ENCODE results near the gene DGKI. TPM values are rescaled to one million over a fixed set of nuclear protein-coding genes. Genes with fewer than 3 reads are reported as not detected.

The DGKI gene
- total and polyA plus RNA-seq, 4 donors, result 1.1 to 11.3 (median 5.2) TPM

GRCh38 chr7:137684316-137684715, 162.5 kb downstream of the DGKI start:
- H3K4me1 ChIP-seq (ENCODE audit: control insufficient read depth in 1 of 2, insufficient read depth in 2 of 2, low read length in 2 of 2), result peaks cover 5% of the 10 kb centered on the region in 2 donors
- H3K36me3 ChIP-seq (ENCODE audit: control insufficient read depth in 1 of 2, insufficient read depth in 2 of 2, low read length in 1 of 2), result peaks cover 0 to 2% of the 10 kb centered on the region in 2 donors
- 90 to 92% methylated on average over 7 of the region's 7 CpGs for WGBS, 2 donors
- H3K9me3 ChIP-seq (ENCODE audit: control insufficient read depth, low read length), result peaks cover 2% of the 10 kb centered on the region
- intact Hi-C loops (cut with DNase I), result no loop called here
- DNase-seq, result no peak
- no peak for ATAC-seq (ENCODE audit: low FRiP score)
- H3K27ac ChIP-seq (ENCODE audit: low read depth in 1 of 2, low read length in 2 of 2), result no peak overlapping the region
- no peaks in the 10 kb centered on the region for H3K27me3 ChIP-seq (ENCODE audit: control insufficient read depth in 1 of 2, insufficient read depth in 2 of 2, low read length in 1 of 2)
- H3K4me3 ChIP-seq (ENCODE audit: low read length in 2 of 2), result no peak overlapping the region

DNA sequence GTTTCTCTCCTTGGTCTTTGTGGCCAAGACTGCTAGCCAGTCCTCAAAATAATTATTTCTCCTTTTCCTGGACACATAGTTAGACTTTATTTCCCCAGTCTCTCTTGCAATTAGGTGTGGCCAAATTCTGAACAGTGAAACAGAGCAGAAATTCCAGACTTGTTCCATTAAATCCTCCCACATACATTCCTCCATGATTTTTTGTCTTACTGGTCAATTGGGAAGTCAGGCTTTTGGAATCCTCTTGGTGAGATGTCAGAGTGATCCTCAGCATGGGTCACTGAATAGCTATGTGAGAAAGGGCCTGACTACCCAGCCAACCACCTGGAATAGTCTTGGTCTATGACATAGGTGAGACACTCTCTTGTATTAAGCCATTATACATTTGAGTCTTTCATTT, 164.2 kb downstream of the DGKI start:
- Histone ChIP-seq H3K27ac (ENCODE audit: low read depth in 1 of 2, low read length in 2 of 2) (no peak overlapping the region), H3K9me3 (ENCODE audit: control insufficient read depth, low read length) (peaks cover 2% of the 10 kb centered on the region), H3K36me3 (ENCODE audit: control insufficient read depth in 1 of 2, insufficient read depth in 2 of 2, low read length in 1 of 2) (peaks cover 0 to 2% of the 10 kb centered on the region in 2 donors), H3K27me3 (ENCODE audit: control insufficient read depth in 1 of 2, insufficient read depth in 2 of 2, low read length in 1 of 2) (no peaks in the 10 kb centered on the region), H3K4me1 (ENCODE audit: control insufficient read depth in 1 of 2, insufficient read depth in 2 of 2, low read length in 2 of 2) (peaks cover 0 to 4% of the 10 kb centered on the region in 2 donors), H3K4me3 (ENCODE audit: low read length in 2 of 2) (no peak overlapping the region)
- intact Hi-C loops (cut with DNase I), result no loop called here
- no peak for ATAC-seq (ENCODE audit: low FRiP score)
- DNase-seq, result no peak

DNA sequence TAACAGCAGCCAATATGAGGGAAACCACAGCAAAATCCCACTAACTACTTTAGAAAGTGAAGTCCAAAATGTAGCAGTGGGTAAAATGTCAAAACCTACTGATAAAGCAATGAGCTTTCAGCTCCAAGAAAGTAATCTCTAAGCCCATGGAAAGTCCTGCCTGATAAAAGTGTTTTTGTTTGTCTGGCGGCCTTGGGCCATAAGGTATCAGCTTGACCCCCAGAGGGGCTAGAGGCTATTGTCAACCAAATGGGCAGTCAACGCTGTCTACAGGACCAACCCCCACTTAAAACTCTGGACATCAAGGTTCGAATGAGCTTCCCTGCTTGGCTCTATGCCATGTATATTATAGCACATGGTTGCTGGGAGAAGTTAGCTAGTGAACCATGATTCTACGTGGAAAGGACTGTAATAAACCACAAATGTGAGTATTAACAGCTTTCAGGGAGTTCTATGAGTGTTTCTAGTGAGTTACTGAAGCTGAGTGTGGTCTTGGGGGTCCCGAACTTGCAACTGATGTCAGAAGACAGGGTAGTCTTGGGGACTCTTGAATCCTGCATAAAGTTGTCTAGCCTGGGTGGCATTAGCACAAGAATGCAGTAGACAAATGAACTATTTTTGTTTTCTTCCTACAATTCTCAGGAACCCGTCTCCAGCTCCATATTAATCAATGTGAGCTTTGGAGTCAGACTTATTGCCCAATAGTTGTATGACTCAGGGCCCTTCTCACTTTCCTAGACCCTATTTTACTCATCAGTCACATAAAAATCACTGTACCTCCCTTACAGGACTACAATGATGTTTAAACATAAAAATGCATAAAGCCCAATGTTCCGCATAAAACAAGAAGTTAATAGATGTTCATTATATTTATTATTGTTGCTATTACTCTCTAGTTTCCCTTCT, 164.9 kb downstream of the DGKI start:
- Histone ChIP-seq H3K27ac (ENCODE audit: low read depth in 1 of 2, low read length in 2 of 2) (no peak overlapping the region), H3K9me3 (ENCODE audit: control insufficient read depth, low read length) (peaks cover 2% of the 10 kb centered on the region), H3K4me1 (ENCODE audit: control insufficient read depth in 1 of 2, insufficient read depth in 2 of 2, low read length in 2 of 2) (peaks cover 0 to 4% of the 10 kb centered on the region in 2 donors), H3K4me3 (ENCODE audit: low read length in 2 of 2) (no peak overlapping the region), H3K36me3 (ENCODE audit: control insufficient read depth in 1 of 2, insufficient read depth in 2 of 2, low read length in 1 of 2) (peaks cover 0 to 2% of the 10 kb centered on the region in 2 donors), H3K27me3 (ENCODE audit: control insufficient read depth in 1 of 2, insufficient read depth in 2 of 2, low read length in 1 of 2) (no peaks in the 10 kb centered on the region)
- ATAC-seq (ENCODE audit: low FRiP score), result peak; percentile 84
- intact Hi-C loops (cut with DNase I), result no loop called here
- WGBS, 2 donors, result 78 to 80% methylated on average over 7 of the region's 7 CpGs
- no peak for DNase-seq

DNA sequence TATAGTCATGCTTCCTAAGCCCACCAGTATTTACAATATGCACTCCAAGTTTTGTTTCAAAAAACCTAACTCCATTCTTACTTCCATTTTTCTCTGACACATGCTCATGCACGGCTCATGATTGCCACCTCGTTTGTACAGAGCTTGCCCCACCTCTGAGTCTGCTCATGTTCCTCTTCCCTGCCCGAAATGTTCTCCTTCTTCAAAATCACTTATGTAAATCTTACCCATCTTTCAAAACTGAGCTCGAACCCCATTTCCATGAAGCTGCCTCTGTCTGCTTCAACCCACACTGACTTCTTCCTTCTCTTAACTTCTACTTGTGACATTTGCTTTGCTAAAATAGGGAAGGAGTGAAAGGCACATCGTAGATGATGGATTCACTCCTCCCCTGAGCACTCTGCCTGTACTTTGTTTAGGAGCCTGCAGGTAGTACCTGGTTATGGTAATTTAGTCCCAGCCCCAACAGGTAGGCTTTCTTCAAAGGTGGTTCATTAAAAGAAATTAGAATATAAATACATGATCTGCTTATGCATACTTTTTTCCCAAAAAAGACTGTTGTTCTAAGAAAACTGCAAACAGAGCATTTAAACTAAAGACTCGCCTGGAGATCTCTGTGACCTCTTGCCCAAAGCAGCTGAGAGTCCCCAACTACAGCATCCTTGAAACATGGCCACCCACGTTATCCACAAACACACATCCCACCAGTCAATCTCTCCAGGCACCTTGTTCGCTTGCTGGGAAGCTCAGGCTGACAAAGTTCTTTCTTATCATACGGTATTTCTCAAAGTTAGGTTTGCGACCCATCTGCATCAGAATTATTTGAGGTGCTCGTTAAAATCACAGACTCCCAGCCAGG, 172.0 kb downstream of the DGKI start:
- Histone ChIP-seq H3K27ac (ENCODE audit: low read depth in 1 of 2, low read length in 2 of 2) (no peak overlapping the region), H3K4me1 (ENCODE audit: control insufficient read depth in 1 of 2, insufficient read depth in 2 of 2, low read length in 2 of 2) (no peaks in the 10 kb centered on the region), H3K36me3 (ENCODE audit: control insufficient read depth in 1 of 2, insufficient read depth in 2 of 2, low read length in 1 of 2) (no peaks in the 10 kb centered on the region), H3K9me3 (ENCODE audit: control insufficient read depth, low read length) (no peaks in the 10 kb centered on the region), H3K27me3 (ENCODE audit: control insufficient read depth in 1 of 2, insufficient read depth in 2 of 2, low read length in 1 of 2) (no peaks in the 10 kb centered on the region), H3K4me3 (ENCODE audit: low read length in 2 of 2) (no peak overlapping the region)
- intact Hi-C loops (cut with DNase I), result no loop called here
- 87 to 90% methylated on average over 11 of the region's 11 CpGs for WGBS, 2 donors
- ATAC-seq (ENCODE audit: low FRiP score), result no peak
- no peak for DNase-seq

DNA sequence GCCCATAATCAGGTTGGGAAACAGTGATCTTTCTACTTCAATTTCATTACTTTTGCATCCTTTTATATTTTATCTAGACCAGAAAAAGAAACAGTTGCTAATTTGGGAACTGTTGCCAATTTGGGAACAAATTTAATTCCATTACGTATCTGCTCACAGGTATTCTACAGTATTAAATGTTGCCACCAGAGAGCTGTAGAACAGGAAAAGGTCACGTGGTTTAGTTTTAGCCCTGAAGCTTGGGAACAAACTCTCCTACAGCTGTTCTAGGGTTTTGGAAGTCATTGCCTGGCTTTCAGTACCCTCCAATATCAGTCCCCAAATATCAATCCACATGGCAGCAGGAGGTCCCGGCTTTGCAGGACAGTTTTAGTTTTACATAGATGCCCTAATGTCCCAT, 172.7 kb downstream of the DGKI start:
- Histone ChIP-seq H3K9me3 (ENCODE audit: control insufficient read depth, low read length) (no peaks in the 10 kb centered on the region), H3K4me1 (ENCODE audit: control insufficient read depth in 1 of 2, insufficient read depth in 2 of 2, low read length in 2 of 2) (no peaks in the 10 kb centered on the region), H3K36me3 (ENCODE audit: control insufficient read depth in 1 of 2, insufficient read depth in 2 of 2, low read length in 1 of 2) (no peaks in the 10 kb centered on the region), H3K27me3 (ENCODE audit: control insufficient read depth in 1 of 2, insufficient read depth in 2 of 2, low read length in 1 of 2) (no peaks in the 10 kb centered on the region), H3K4me3 (ENCODE audit: low read length in 2 of 2) (no peak overlapping the region), H3K27ac (ENCODE audit: low read depth in 1 of 2, low read length in 2 of 2) (no peak overlapping the region)
- 79 to 82% methylated on average over 3 of the region's 3 CpGs for WGBS, 2 donors
- intact Hi-C loops (cut with DNase I), result no loop called here
- DNase-seq (no peak), ATAC-seq (ENCODE audit: low FRiP score) (no peak)

- no peak overlapping the region for H3K4me3 ChIP-seq (ENCODE audit: low read length in 2 of 2)
- intact Hi-C loops (cut with DNase I), result no loop called here
- ATAC-seq (ENCODE audit: low FRiP score), result no peak
- no peaks in the 10 kb centered on the region for H3K27me3 ChIP-seq (ENCODE audit: control insufficient read depth in 1 of 2, insufficient read depth in 2 of 2, low read length in 1 of 2)
- no peaks in the 10 kb centered on the region for H3K36me3 ChIP-seq (ENCODE audit: control insufficient read depth in 1 of 2, insufficient read depth in 2 of 2, low read length in 1 of 2)
- no peak for DNase-seq
- H3K4me1 ChIP-seq (ENCODE audit: control insufficient read depth in 1 of 2, insufficient read depth in 2 of 2, low read length in 2 of 2), result no peaks in the 10 kb centered on the region
- WGBS, 2 donors, result 93 to 98% methylated on average over 5 of the region's 5 CpGs
- H3K9me3 ChIP-seq (ENCODE audit: control insufficient read depth, low read length), result no peaks in the 10 kb centered on the region
- no peak overlapping the region for H3K27ac ChIP-seq (ENCODE audit: low read depth in 1 of 2, low read length in 2 of 2)
These were observed 174.9 kb downstream of the DGKI start for GRCh38 chr7:137671920-137672319.

GRCh38 chr7:137670222-137671064, 176.3 kb downstream of the DGKI start:
- Histone ChIP-seq H3K27me3 (ENCODE audit: control insufficient read depth in 1 of 2, insufficient read depth in 2 of 2, low read length in 1 of 2) (no peaks in the 10 kb centered on the region), H3K4me1 (ENCODE audit: control insufficient read depth in 1 of 2, insufficient read depth in 2 of 2, low read length in 2 of 2) (no peaks in the 10 kb centered on the region), H3K27ac (ENCODE audit: low read depth in 1 of 2, low read length in 2 of 2) (no peak overlapping the region), H3K36me3 (ENCODE audit: control insufficient read depth in 1 of 2, insufficient read depth in 2 of 2, low read length in 1 of 2) (no peaks in the 10 kb centered on the region), H3K4me3 (ENCODE audit: low read length in 2 of 2) (no peak overlapping the region), H3K9me3 (ENCODE audit: control insufficient read depth, low read length) (no peaks in the 10 kb centered on the region)
- WGBS, 2 donors, result 89 to 90% methylated on average over 7 of the region's 7 CpGs
- DNase-seq, result no peak
- intact Hi-C loops (cut with DNase I), result no loop called here
- no peak for ATAC-seq (ENCODE audit: low FRiP score)

DNA sequence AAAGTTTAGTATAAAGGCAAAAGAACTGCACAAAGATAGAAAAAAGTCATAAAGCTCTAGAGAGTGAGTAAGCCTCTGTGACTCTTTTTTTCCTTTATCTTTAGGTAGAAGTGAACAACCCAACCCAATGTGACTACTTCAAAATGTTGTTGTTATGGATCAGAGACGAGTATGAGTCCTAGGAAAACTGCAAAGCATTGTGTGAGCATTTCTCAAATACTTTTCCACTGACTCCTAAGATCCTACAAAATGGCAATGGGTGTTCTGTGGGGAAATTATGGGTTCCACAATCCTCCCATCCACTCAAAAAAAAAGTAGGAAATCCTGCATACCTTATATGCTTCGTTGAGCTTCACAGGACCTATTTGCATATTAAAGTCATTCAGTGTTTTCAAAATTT, 177.1 kb downstream of the DGKI start:
- Histone ChIP-seq H3K27me3 (ENCODE audit: control insufficient read depth in 1 of 2, insufficient read depth in 2 of 2, low read length in 1 of 2) (no peaks in the 10 kb centered on the region), H3K36me3 (ENCODE audit: control insufficient read depth in 1 of 2, insufficient read depth in 2 of 2, low read length in 1 of 2) (no peaks in the 10 kb centered on the region), H3K4me1 (ENCODE audit: control insufficient read depth in 1 of 2, insufficient read depth in 2 of 2, low read length in 2 of 2) (no peaks in the 10 kb centered on the region), H3K27ac (ENCODE audit: low read depth in 1 of 2, low read length in 2 of 2) (no peak overlapping the region), H3K4me3 (ENCODE audit: low read length in 2 of 2) (no peak overlapping the region), H3K9me3 (ENCODE audit: control insufficient read depth, low read length) (no peaks in the 10 kb centered on the region)
- DNase-seq, result no peak
- 39 to 45% methylated on average over 2 of the region's 2 CpGs for WGBS, 2 donors
- no peak for ATAC-seq (ENCODE audit: low FRiP score)
- intact Hi-C loops (cut with DNase I), result loop anchor here in 1 of 2 donors (5.0 kb wide), 1 partner anchor 218 kb away; no protein-coding TSS in a partner anchor

Measured in aorta (tissue), 5 donors.